MCF 10A (cell line): ENCODE results near the gene ACOT7. TPM values are rescaled to one million over a fixed set of nuclear protein-coding genes. Genes with fewer than 3 reads are reported as not detected.

Source experiments
- BruUV-seq: library from RNA; stranded (reverse); fragments of 400-500 nt; replicated peaks from 2 replicates; lab custom pipeline; 2021; lab: Mats Ljungman, UMichigan
- CTCF ChIA-PET: fragments of 300-600 bp; sonication (Branson Sonifier 250); formaldehyde crosslinking; extraction: SDS; loops from one replicate; lab custom pipeline; 2021; ENCODE audit warnings: antibody characterized with exemption, inconsistent platforms; lab: Yijun Ruan, JAX
- POLR2A ChIA-PET: fragments of 300-600, 350-650 bp; sonication (Branson Sonifier 250); formaldehyde crosslinking; extraction: SDS; loops from one replicate; lab custom pipeline; 2020; ENCODE audit warnings: antibody characterized with exemption, inconsistent platforms; lab: Yijun Ruan, JAX
- DNase-seq: peaks from one replicate; pipeline ENCODE4 v3.0.0-alpha.2; 2018; ENCODE audit not compliant: unreplicated experiment
- H3K27ac Mint-ChIP-seq: one replicate; pipeline ENCODE4 v1.8.0; 2022; ENCODE audit warnings: mild to moderate bottlenecking, low read depth, mixed read lengths; ENCODE audit not compliant: unreplicated experiment
- H3K27me3 Mint-ChIP-seq: one replicate; pipeline ENCODE4 v1.8.0; 2022; ENCODE audit warnings: mixed read lengths; ENCODE audit not compliant: insufficient read depth, unreplicated experiment
- H3K36me3 Mint-ChIP-seq: one replicate; pipeline ENCODE4 v1.8.0; 2022; ENCODE audit warnings: mild to moderate bottlenecking, moderate library complexity, mixed read lengths; ENCODE audit not compliant: insufficient read depth, unreplicated experiment
- H3K4me1 Mint-ChIP-seq: one replicate; pipeline ENCODE4 v1.8.0; 2022; ENCODE audit warnings: mixed read lengths; ENCODE audit not compliant: insufficient read depth, unreplicated experiment
- H3K4me3 Mint-ChIP-seq: one replicate; pipeline ENCODE4 v1.8.0; 2022; ENCODE audit warnings: mild to moderate bottlenecking, moderate library complexity, mixed read lengths; ENCODE audit not compliant: unreplicated experiment
- H3K9me3 Mint-ChIP-seq: one replicate; pipeline ENCODE4 v1.8.0; 2022; ENCODE audit warnings: mixed read lengths; ENCODE audit not compliant: unreplicated experiment
- CTCF ChIP-seq: fragments of 200-600 bp; IDR thresholded peaks from one replicate; pipeline ENCODE4 v1.8.0; 2022; ENCODE audit warnings: antibody characterized with exemption, mild to moderate bottlenecking; ENCODE audit not compliant: unreplicated experiment
- intact Hi-C: fragments of 100-400 bp; cut with micrococcal nuclease; formaldehyde crosslinking; loops from 2 replicates; pipeline ENCODE4 v1.14.1; 2022
- total RNA-seq: library from RNA; stranded (reverse); gene quantifications from 2 replicates; pipeline ENCODE4 v1.2.3, GENCODE V29; 2022

The ACOT7 gene
- total RNA-seq, 1 experiment from 2014 or later: 117 TPM

GRCh38 chr1:6355621-6356020, 37.9 kb downstream of the ACOT7 start:
- peaks cover 34% of the 10 kb centered on the region for H3K4me1 Mint-ChIP-seq
- no TSS peak for BruUV-seq
- peaks cover 6% of the 10 kb centered on the region for H3K36me3 Mint-ChIP-seq
- no peak for DNase-seq
- intact Hi-C loops: no loop called here
- H3K27ac Mint-ChIP-seq: no peak overlapping the region
- H3K9me3 Mint-ChIP-seq: no peaks in the 10 kb centered on the region
- no peak overlapping the region for H3K4me3 Mint-ChIP-seq
- ChIA-PET CTCF (interaction anchor here (0.6 to 9.6 kb wide), 3 partner anchors 47 to 131 kb away, joined by 3 to 188 read pairs (median 4); no protein-coding TSS in a partner anchor), POLR2A (no interaction called here)
- no peaks in the 10 kb centered on the region for H3K27me3 Mint-ChIP-seq
- no peak for TF ChIP-seq CTCF

DNA sequence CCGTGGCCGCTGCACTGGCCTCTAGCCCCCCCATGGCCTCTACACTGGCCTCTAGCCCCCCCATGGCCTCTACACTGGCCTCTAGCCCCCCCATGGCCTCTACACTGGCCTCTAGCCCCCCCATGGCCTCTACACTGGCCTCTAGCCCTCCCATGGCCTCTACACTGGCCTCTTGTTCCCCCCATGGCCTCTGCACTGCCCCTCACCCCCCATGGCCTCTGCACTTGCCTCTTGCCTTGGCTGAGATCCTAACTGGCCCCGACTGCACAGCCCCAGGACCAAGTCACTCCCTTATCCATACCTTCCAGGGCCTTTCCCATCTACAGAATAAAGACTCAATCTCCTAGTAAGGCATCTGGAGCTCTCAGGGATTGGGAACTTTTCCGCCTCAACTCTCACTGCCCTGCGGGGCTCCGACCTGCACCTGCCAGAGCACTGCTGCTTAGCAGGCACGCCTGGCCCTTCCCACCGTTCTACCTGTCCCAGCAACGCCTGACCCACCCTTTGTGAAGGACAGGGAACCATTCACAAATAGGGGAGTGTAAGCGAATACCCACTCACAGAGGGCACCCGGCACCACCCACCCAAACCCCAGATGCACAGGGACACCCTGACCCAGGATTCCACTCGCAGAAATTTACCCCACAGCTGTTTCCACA, 38.8 kb downstream of the ACOT7 start:
- no peaks in the 10 kb centered on the region for H3K9me3 Mint-ChIP-seq
- no peak for DNase-seq
- intact Hi-C loops: no loop called here
- no peaks in the 10 kb centered on the region for H3K27me3 Mint-ChIP-seq
- CTCF ChIA-PET: interaction anchor here (0.6 to 2.4 kb wide), 6 partner anchors 7 to 132 kb away, joined by 3 to 12 read pairs (median 4); no protein-coding TSS in a partner anchor
- TF ChIP-seq CTCF: no peak
- peaks cover 41% of the 10 kb centered on the region for H3K4me1 Mint-ChIP-seq
- H3K27ac Mint-ChIP-seq: no peak overlapping the region
- no TSS peak for BruUV-seq
- no peak overlapping the region for H3K4me3 Mint-ChIP-seq
- peaks cover 6% of the 10 kb centered on the region for H3K36me3 Mint-ChIP-seq
- POLR2A ChIA-PET: no interaction called here

GRCh38 chr1:6353955-6354658, 39.5 kb downstream of the ACOT7 start:
- no peaks in the 10 kb centered on the region for H3K9me3 Mint-ChIP-seq
- no TSS peak for BruUV-seq
- intact Hi-C loops: no loop called here
- H3K27ac Mint-ChIP-seq: peak overlapping the region; percentile 27
- peak; percentile 58 for DNase-seq
- TF ChIP-seq CTCF: no peak
- H3K27me3 Mint-ChIP-seq: no peaks in the 10 kb centered on the region
- POLR2A ChIA-PET: interaction anchor here (0.6 to 0.9 kb wide), 2 partner anchors 15 to 48 kb away, joined by 3 read pairs; no protein-coding TSS in a partner anchor
- peaks cover 43% of the 10 kb centered on the region for H3K4me1 Mint-ChIP-seq
- CTCF ChIA-PET: interaction anchor here (0.6 to 2.4 kb wide), 8 partner anchors 8 to 716 kb away, joined by 3 to 12 read pairs (median 4); no protein-coding TSS in a partner anchor
- no peak overlapping the region for H3K4me3 Mint-ChIP-seq
- peaks cover 6% of the 10 kb centered on the region for H3K36me3 Mint-ChIP-seq

DNA sequence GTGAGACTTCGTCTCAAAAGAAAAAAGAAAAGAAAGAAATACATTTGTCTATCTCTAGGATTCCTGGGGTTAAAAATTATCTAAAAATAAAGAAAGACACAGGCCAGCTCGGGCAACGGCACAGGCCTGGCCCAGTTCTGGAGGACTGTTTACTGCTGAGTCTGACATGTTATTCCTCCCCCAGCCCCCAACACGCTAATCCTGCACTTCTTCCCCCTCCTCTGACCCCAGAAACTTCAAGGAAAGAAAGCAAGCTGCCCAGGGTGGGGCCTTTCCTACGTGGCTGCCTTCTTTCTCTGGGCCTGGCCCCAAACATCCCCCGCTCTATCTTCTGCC, 40.0 kb downstream of the ACOT7 start:
- ChIA-PET CTCF (interaction anchor here (0.6 to 2.4 kb wide), 8 partner anchors 9 to 716 kb away, joined by 3 to 12 read pairs (median 4); no protein-coding TSS in a partner anchor), POLR2A (interaction anchor here (0.6 to 0.9 kb wide), 2 partner anchors 15 to 48 kb away, joined by 3 read pairs; no protein-coding TSS in a partner anchor)
- BruUV-seq: no TSS peak
- no peak for TF ChIP-seq CTCF
- intact Hi-C loops: no loop called here
- Mint-ChIP-seq H3K27ac (peak overlapping the region; percentile 27), H3K9me3 (no peaks in the 10 kb centered on the region), H3K4me1 (peaks cover 39% of the 10 kb centered on the region), H3K27me3 (no peaks in the 10 kb centered on the region), H3K36me3 (peaks cover 6% of the 10 kb centered on the region), H3K4me3 (no peak overlapping the region)
- no peak for DNase-seq
